Anterior cingulate cortex (tissue), 58 donors: Measurements from ENCODE around the gene SMARCD3.

ENCODE experiments used
- DNase-seq, 58 donors: peaks; one replicate each; lab custom pipeline; 2025; lab: John Stamatoyannopoulos, UW

SMARCD3 gene

DNA sequence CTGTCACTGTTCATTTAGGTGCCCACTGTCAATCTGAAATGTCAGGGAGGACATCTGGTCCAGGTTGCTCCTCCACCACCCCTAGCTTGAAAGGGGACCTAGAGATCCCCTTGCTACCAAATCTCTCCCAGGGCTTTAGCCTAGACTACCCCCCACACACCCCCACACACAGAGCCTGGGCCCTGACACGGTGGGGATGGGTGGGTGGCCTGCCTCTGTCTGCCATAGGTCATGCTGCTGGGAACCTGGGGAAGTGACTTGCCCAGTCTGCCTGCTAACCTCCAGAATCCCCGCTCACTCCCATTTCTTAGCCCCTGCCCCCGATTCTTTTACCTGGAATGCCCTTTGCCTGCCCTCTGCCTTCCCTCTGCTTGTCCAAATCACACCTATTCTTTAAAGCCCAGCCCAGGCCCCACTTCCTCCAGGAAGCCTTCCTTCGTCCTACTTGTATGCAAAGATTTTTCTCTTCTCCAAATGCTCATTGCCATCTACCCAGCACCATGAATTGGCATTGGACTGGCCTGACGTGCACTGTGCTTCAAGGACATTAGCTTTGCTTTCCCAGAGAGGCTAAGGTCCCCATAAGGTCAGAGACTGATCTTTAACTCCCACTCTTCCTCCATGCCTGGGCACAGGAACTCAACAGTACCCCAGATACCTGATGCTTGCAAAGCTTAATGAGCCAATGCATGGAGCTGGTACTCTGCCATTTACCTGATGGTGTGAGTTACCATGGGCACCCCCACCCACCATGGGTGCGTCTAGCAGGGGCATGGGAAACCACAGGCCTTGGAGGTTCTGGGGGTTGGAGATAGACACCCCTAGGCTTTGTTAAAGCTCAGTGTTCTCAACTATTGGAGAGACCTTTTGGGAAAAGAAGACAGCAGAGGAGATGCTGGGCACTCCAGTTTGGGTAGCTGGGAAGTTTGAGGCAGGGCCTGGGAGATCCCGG lies 2.0 kb upstream of the SMARCD3 start:
- DNase-seq = no peak

DNA sequence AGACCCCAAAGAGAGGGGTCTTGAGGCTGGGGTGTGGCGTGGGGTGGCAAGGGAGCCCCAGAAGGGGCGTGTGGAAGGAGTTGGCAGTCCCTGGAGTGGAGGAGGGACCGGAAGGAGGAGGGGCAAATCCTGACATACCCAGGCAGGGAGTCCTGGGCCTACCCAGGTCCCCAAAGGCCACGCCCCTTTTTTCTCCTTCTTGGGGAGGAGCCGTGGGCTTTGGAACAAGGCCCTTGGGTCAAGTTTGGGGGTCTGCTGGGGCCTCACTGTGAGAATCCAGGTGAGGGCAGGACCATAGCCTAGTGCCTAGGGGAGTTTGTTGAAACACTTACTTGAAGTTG lies 1.2 kb upstream of the SMARCD3 start:
- DNase-seq = peak in 5 of 58 donors; percentile 20 to 50 (median 40)

DNA sequence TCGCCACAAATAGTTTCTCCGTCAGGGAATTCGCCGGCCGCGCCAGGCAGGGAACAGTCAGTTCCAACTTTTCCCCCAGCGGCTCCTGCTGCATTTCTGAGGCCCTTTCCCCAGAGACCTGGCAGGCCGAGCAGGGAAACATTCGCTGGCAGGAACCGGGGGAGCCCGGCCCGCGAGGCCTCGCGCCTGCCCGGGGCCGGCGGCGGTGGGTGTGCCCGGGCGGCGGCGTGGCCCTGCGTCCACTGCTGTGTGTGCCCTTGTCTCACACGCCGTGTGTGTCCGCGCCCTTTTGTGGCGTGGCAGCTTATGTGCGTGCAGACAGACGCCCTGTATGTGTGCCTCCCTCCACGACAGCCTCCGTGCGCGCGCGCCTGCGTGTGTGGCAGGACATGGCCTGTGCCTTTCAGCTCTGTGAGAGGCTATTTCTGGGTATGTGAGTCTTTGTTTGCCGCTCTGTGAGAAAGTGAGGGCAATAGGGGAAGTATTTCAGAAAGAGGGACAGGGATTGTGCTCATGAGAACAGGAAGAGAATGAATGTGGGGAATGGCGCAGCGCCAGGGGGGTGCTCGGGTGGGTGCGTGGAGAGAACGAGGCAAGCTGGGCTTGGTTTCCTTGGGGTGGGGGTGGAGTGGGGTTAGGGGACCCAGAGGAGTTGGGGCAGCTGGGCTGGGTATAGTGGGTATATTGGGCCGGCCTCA lies 689 bp upstream of the SMARCD3 start:
- peak in 43 of 58 donors; percentile 24 to 81 (median 62) for DNase-seq

DNA sequence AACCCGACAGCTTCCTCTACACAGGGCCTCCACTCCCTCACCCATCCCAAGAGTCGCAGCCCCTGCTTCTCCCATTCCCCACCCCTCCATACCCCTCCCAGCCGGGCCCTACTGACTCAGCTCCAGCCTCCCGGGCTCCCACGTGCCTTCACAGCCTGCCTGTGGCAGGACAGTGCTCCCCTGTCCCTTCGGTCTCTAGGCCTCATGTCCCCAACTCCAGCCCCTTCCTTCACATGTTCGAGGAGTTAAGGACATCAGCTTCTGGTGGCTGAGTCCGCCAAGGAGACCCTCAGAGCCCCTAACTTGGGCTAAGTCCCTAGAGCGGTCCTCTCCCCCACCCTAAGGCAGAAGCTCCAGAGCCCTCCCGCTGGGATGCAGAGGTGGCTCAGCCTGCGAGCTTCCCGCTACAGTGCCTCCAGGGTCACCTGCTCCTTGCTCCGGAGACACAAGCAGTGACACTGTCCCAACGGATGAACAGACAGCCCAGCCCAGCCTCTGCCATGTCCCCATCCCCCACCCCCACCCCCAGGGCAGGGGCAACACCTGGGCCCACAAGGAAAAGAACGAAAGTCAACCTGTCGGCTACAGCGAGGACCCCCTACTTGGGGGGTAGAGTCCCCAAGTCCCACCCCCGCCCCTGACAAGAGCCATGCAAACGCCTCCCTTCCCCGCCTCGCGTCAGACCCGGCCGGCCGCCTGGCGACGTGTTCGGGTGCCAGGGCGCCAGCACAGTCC lies 716 bp downstream of the SMARCD3 start:
- DNase-seq = peak in 3 of 58 donors; percentile 27 to 63 (median 37)

DNA sequence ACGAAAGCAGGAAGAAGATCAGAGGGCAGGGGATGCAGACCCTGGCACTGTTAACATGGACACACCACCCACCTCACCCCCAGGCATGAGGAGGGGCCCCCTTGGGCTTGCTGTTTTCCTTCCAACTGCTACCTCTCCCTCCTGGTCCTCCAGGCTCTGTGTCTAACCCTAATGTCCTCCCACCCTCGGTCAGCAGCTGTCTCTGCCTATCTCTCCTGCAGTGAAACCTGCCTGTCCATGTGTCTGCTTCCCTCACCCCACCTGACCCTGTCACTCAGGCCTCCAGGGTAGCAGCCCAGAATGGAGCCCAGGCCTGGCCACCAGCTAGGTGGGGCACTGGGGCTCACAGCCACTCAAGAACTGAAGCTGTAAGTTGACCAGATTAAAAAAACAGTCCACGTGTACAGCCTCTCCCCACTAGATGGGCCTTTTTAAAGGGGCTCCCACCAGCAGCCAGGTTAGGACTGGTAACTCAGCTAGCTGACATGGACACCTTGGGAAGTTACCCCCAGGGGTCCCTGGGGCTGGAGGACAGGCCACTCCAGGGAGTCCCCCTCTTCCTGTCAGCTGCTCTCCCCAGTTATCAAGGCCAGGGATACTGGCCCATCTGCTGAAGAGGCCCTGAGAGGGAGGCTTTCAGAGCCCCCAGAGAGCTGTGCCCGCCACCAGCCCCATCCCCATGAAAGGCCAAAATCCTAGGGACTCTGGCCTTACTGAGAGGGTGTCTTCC lies 1.5 kb downstream of the SMARCD3 start:
- DNase-seq = no peak

DNA sequence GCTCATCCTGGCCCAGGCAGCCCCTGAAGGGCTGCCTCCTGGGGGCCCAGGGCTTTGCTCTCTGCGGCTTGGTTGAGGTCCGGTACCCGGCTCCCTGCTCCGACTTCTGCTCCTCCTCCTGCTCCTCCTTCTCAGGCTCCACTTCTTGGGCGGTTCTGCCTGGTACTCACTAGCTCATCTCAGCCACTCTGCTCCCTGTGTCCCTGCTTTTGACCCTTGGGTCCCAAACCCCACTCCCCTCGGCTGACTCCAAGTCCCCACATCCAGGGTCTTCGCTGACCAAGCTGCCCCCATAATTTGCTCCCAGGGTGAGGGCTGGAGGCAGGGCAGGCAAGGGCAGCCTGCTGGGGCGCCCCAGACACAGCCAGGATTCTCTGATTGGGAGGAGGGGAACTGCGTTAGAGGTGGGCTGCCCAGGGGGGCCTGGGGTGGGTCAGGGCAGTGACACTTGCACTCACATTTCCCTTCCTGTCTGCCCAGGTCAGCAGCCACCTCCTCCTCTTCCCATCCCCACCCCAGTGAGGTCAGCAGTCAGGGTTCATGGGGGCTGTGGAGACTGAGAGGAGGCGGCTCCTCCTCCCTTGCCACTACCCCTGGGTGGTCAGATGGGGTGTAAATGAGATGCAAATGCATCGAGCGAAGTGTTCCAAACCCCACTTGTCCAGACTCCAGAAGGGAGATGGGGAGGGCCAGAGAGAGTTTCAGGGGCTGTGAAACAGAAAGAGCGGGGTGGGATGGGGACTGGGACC lies 2.2 kb downstream of the SMARCD3 start:
- no peak for DNase-seq

DNA sequence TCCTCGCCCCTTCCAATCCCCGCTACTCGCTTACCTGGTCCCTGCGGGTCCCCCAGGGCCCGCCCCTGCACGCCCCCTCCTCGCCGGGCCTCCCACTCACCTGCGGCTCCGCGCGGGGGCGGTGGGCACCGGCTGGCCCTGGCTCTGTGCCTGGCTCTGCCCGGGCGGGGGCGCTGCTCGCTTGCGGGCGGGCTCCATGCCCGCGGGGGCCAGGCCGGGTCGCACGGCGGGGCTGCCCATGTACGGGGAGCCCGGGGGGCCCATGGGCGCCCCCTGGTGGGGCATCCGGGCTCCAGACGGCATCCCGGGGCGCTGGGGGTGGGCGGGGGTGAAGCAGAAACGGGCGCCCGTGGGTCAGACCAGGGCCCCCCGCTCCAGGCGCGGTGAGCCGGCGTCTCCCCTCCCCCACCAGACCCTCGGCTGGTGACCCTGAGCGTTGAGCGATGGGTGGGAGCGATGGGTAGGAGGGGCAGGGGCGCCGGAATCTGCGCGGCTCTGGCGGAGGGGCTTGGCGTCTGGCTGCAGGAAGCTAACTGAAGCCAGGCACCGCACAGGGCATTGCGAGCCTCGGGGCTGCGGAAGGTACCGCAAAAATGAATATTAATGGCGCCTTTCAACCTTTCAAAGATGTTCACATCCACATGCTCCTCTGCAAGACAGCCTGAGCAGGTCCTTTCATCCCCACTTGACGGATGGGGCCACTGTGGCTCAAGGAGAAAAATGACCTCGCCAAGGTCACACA lies 3.0 kb downstream of the SMARCD3 start:
- peak in 2 of 58 donors; percentile 26 to 60 for DNase-seq

DNA sequence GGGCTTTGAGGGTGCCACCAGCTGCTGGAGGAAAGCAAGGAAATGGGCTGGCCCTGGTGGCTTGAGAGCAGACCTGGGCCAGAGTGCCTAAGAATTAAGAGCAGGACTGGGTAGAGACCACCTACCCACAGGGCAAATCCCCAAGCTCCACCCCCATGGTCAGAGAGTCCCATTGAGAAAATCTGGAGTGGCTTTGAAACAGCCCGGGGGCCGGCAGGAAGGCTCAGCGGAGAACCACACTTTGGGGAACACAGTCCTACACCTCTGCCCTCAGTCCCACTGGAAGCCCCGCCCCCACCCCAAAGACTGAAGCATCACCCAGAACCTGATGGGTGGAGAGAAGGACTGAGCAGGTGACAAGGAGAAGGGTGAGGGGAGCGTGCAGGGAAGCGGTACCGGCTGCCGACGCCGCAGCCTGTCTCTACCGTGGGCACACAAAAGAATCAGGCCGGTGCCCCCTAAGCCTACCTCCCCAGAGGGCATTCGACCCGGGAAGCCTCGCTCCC lies 3.6 kb downstream of the SMARCD3 start:
- no peak for DNase-seq

DNA sequence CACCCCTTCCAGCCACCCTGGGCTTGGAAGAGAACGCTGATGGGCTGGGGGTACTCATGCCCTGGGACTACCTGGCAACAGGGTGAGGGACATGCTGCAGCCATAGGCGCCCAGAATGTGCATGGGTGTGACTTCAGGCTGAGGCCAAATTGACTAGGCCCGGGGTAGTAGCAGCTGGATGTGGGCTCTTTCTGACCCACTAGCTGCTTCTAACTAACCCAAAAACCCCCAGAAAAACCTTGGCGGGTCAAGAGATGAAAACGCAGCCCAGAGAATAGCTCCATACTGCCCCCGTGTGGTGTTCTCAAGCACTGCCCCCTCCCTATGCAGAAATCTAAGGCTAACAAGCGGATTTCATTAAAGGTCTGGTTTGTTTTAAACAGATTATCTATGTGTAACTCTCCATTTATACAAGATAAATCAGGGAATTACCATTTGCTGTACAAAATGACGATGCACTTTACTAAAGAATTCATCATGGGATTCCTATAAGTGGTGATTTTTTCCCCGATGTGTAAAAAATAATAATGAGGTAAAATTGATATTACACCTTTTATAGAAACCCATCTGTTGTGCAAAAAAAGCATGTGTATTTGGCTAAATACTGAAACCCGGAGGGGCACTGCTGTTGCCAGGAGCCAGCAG lies 4.2 kb downstream of the SMARCD3 start:
- peak in 26 of 58 donors; percentile 13 to 66 (median 36) for DNase-seq

DNA sequence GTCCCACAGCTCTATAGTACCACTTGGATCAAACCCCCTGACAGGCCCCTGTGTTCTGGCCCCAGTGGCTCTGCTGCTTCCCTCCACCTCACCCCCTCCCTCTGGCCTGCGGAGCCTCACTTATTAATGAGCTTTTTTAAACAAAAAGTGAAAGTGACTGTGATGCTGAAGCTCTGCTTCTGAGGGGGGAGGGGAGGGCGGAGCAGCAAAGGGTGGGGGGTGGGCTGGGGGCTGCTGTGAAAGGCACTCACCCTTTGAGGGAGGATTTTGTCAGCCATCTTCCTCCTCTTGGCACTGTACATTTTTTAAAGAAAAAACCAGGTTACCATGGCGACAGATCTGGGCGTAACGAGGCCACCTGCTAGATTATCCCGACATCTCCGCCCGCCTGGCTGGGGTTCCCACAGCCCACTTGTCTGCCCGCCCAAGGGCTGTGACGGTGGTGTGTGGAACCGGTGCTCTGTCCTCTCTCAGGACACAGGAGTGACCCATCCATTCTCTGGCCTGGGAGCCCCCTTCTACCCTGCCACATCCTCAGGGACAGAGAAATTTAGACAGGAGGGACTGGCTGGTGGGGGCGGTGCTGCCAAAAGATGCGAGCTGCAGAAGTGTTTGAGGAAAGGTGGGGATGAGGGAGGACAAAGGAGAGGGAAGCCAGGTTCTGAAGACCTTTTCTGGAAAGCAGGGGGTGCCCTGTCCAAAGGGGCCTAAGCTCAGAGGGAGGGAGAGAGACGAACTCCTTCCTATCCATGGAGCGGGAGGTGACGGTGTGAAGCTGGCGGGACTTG lies 4.9 kb downstream of the SMARCD3 start:
- peak in 21 of 58 donors; percentile 18 to 72 (median 41) for DNase-seq

DNA sequence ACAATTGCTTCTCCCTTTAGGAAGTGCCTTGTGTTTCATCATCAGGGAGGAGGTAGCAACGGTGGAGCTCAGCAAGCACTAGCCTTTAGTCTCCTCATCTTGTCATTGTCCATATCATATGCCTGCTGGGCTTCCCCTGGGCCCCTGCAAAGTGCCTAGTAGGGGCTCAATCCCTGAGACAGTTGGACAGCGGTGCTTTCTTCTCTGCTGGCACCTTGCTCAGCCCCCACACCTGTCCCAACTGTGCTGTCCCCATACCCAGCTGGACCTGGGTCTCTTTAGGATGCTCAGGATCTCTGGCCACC lies 5.5 kb downstream of the SMARCD3 start:
- DNase-seq = no peak

DNA sequence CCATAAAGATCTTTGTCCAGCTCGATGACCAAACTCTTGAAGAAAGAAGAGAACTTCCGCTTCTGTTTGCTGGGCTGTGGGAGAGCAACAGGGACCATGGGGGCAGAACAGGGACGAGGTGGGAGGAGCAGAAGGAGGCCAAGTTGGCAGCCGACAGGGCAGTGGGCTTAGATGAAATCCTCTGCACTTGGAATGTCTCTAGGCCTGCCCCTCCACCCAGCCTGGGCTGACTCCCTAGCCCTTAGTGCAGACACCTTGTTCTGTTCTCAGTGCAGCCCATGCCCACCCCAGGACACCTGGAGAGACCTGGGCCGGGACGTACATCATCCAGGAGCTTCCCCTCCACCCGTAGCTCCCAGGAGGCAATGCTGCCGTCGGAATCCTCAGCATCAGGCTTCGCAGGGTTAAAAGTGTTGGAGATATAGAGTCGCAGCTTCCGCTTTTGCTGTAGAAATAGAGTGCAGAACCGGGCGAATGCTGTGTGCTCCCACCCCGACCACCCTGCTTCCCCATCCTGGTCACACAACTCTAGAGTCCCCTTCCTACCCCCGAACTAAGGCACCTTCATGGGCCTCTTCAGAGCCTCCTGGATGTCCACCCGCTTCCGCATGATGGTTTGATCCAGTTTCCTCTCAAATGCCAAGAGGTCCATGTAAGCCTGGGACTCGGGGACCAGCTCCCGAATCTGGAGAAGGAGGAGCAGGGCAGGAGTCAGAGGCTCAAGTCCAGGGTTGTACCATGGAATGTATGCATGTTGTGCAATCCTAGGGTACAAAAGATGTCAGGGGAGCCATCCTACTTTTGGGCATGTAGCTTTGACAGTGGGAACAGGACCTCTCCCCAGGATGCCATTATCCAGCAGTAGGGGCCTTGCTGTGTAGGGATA lies 6.1 kb downstream of the SMARCD3 start:
- DNase-seq = no peak

DNA sequence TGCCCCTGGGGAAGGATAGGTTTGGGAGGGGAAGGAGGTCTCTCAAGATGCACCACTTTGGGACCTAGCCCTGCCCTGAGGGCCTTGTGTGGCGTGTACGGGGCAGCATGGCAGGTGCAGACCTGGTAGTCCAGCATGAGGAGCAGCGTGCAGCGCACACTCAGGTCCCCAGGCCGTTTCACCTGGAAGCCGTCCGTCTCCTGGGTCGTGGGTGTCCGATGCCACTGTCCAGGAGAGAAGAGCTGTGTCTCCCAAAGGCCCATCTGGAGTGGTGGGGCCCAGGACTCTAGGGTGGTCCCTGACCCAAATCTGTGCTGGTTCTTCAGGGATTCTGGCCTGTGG lies 6.8 kb downstream of the SMARCD3 start:
- DNase-seq = no peak

DNA sequence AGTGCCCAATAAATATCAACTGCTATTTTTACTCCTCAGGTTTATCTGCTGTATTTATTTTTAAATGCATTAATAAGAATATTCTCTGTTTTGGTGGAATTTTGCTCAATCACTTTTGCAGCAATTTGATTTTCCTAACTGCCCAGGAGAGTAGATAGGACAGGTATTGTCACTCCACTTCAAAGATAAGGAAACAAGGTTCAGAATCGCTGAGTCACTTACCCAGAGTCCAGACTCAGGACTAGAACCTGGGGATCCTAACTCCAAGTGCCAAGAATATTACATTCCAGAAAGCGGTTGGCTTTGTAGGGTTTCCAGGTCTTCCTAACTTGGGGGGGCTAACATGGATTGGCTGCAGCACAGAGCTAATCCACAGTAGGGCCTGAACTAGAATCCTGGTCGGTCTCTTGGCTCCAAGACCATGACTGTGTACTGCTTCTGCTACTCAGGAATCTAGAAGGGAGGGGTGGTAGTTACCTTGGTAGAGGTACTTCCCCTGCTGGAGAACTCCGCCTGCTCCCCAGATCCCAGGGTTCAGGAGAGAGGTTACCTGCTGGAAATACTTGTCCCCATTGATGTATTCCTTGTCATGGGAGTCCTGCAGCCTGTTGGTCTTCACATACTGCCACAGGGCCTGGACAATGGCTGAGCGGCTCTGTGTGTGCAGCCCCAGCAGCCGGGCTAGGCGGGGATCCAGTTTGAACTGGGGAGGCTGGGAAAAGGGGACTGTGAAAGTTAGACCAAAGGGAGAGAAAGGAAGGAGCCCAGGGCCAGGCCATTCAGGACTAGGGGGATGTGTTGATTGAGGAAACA lies 7.3 kb downstream of the SMARCD3 start:
- DNase-seq = no peak

DNA sequence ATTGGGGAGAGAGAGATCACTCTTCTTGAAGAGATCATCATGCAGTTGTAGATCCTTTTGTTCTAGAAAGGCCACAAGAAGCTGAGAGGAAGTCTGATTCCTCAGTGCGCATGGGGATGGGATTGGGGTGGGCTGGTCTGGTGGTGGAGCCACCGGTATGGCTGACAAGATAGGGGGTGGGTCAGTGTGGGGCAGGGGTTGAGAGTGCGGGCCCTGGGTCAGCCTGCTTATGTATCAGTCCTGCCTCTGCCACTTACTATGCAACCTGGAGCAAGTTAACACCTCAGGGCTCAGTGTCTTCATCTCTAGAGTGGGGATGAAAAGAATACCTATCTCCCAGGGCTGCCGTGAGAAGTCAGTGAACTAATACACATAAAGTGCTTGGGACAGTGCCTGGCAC lies 8.0 kb downstream of the SMARCD3 start:
- DNase-seq = no peak
